ENCODE data around the gene PPIA.

The PPIA gene

DNA sequence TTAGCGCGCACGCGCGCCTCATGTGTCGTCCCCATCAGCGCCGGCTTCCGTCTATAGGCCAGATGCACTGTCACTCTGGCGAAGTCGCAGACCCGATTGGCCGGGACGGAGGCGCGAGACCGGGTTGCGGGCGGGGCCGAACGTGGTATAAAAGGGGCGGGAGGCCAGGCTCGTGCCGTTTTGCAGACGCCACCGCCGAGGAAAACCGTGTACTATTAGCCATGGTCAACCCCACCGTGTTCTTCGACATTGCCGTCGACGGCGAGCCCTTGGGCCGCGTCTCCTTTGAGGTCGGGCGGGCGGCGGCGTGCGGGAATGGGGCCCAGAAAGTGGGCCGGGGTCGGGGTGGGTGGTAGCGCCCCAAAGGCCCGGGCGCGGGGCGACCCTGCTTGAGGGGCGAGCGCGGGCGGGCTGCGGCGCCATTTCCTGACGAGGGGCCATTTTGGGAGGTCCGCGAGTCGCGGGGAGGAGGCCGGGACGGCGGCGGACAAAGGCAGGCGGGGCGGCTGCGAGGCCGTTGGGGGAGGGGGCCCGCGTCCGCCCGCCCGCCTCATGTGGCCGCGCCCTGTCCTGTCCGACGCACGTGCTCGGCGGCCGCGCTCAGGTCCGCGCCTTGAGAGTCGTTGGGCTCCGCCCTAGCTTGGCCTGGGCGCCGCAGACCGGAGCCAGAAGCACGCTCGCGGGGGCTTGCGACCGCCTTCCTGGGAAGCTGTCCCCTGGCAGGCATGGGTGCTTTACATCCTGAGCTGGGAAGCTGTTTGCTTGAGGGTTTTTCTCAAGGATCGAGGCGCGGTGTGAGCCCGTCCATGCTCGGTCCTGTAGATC, at the start of gene PPIA:
Gene PPIA, plus strand, starts transcription at position 178 of the 825 bp plus-strand sequence. Its CDS starts 44 bp downstream, at position 222.
- peak; percentile 94 for DNase-seq

DNA sequence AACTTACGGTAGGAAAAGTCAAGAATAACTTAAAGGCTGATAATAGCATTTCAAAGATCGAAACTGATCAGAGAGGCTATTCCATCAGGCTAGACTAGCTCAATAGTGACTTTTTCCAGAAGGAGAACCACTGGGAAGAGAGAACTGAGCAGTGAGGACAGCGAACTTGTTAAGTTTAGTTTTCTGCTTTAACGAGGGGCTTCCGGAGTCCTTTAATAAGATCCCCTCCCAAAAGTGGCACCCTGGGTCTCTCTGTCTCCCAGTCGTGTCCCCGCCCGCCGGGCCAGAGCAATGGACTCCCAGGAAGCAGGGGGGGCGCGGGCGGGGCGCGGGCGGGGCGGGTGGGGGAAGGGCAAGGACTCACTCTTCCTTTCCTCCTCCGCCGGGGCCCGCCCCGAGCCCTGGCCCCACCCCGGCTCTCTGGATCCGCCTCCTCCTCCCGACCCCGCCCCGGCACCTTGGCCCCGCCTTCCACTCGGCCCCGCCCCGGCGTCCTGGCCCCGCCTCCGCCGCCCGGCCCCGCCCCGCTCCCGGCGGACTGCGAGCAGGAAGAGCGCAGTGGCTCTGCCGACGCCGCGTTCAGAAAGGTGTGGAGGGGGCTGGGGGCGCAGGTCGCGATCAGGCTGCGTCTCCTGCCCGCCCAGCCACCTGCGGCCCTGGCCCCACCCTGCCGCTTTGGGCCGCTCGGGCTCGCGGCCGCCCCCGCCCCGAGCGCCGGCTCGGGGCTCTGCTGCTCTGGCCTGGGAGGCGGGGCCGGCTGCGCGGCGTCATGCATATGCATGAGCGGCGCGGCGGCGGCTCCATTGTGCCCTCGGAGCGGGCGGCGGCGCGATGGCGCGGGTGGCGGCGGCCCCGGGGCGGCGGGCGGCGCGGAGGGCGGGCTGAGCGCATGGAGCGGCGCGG, 48.2 kb upstream of the PPIA start, which contains the start of gene ZMIZ2:
Gene ZMIZ2, plus strand, starts transcription at position 803 of the 903 bp plus-strand sequence. CDS start 7,403 bp downstream, outside the sequence.
- DNase-seq = peak; percentile 77

- DNase-seq = no peak
Observed at GRCh38 chr7:44748948-44749731, 47.3 kb upstream of the PPIA start.

DNA sequence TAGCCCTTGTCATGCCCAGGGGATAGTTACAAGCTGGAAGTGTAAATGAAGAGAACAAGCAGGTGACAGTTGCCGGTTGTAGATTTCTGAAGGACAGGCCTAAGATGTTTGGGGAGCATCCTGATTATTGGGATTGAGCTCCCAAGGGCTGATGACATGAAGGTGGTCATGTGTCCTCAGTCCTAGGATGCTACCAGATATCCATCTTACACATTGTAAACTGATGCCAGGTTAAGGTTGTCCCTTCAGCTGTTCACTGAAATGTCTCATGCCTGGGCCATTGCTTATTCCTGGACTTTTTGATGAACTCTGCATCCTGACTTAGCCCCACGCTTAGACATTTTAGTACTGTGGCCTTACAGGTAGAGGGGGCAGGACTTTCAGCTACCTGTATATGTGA, 46.5 kb upstream of the PPIA start:
- no peak for DNase-seq

GRCh38 chr7:44750424-44750823, 46.1 kb upstream of the PPIA start:
- DNase-seq = no peak

- DNase-seq = no peak
Observed at GRCh38 chr7:44750921-44751571, 45.4 kb upstream of the PPIA start.

DNA sequence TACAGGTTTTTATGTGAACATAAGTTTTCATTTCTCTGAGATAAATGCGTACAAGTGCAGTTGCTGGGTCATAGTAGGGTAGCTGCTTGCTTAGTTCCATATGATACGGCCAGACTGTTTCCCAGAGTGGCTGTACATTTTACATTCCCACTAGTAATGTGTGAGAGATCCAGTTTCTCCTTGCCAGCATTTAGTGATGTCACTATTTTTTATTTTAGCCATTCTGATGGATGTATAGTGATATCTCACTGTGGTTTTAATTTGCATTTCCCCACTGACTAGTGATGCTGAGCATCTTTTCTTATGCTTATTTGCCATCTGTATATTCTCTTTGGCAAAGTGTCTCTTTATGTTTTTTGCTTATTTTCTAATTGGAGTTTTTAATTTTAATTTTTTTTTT, 43.7 kb upstream of the PPIA start:
- no peak for DNase-seq

DNA sequence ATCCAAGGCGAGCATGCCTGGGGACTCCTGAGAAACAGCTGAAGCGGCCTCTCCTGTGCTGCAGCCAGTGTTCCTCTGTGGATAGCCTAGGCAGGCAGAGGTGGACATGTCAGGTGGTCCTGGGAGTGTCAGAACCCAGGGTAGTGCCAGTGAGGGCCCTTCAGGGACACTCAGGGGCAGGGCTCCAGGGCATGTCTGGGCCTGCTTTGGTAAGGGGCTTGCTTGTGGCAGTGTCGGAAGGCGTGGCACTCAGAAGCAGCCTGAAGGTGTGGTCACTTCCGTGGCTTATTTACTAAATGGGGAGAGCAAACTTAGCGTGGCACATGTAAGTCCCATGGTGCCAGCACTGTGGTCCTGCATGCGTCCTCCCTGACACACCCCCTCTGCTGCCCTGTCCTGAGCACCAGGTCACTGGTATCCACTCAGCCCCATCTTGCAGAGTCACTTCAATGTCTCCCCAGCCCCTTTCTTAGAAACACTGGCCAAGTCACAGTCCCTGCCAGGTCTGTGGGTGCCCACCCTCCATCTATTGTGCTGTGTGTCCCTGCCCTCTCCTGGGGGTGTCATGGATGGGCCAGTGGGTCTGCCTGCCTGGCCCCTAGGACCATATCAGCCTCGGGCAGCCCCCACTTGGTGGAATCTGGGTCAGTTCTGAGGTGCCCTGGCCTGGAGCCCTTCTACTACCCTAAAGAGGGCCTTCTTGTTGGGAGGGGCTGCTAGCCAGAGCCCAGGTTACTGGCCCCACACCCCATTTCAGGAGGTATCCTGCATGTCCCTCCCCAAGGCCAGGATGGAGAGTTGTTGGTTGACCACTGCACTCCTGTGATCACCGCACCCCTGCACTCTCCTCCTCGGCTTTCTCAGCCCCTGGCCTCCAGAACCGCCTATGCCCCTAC, 41.4 kb upstream of the PPIA start:
- no peak for DNase-seq

GRCh38 chr7:44755698-44756627, 40.5 kb upstream of the PPIA start:
- no peak for DNase-seq

DNA sequence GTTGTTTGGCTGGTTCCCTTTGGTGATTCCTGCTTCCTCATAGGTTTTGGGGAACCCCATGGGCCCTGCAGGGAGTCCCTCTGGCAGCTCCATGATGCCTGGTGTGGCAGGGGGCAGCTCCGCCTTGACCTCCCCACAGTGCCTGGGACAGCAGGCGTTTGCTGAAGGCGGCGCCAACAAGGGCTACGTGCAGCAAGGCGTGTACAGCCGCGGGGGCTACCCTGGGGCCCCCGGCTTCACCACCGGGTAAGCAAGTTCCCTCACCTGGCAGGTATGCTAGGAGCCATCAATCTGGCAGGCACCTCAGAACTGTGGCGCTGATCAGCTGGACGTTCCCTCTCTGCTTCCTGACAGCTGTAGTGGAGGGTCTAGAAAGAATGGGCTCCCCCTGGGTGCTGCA, 39.6 kb upstream of the PPIA start:
- no peak for DNase-seq

GRCh38 chr7:44757311-44757710, 39.2 kb upstream of the PPIA start:
- DNase-seq = no peak

DNA sequence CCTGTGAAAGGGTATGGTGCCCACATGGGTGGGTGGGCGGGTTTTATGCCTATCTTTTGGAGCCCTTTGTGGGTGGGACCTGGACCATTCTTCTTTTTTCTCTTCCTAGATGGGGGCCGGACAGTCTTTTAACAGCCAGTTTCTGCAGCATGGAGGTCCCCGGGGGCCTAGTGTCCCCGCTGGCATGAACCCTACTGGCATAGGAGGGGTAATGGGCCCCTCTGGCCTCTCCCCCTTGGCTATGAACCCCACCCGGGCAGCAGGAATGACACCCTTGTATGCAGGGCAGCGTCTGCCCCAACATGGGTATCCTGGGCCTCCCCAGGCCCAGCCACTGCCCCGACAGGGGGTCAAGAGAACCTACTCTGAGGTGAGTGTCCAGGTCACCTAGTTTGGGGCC, 38.7 kb upstream of the PPIA start:
- DNase-seq = no peak

- no peak for DNase-seq
Observed at GRCh38 chr7:44759246-44759645, 37.2 kb upstream of the PPIA start.

- DNase-seq = no peak
Observed at GRCh38 chr7:44760034-44760580, 36.4 kb upstream of the PPIA start.

DNA sequence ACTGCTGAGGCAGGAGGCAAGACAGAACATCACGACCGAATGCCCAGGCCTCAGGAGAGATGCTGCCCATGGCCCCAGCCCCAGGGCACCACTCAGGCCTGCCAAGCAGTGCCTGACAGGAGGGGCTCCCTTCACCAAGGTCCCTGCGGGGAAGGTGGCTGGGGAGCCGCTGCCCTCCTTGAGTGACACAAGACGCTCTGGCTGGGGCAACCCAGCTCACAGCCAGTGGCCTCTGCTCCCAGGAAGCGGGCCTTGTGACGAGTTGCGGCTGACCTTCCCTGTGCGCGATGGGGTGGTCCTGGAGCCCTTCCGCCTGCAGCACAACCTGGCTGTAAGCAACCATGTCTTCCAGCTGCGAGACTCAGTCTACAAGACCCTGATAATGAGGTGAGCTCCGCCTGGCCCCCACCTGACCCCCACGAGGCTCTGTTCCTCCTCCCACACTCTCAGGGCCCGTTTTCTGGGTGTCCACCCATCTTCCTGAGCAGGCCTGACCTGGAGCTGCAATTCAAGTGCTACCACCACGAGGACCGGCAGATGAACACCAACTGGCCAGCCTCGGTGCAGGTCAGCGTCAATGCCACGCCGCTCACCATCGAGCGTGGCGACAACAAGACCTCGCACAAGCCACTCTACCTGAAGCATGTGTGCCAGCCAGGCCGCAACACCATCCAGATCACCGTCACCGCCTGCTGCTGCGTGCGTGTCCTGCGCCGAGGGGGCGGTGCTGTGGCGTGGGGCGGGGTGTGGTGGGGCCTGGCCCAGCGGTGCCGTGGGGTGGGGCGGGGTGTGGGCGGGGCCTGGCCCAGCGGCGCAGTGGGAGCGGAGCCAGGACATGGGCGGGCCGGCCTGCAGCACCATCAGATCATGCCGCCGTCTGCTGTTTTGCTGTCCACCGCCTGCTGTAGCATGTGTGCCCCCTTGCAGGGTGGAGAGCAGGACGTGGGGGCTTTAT, 35.0 kb upstream of the PPIA start:
- DNase-seq = no peak

DNA sequence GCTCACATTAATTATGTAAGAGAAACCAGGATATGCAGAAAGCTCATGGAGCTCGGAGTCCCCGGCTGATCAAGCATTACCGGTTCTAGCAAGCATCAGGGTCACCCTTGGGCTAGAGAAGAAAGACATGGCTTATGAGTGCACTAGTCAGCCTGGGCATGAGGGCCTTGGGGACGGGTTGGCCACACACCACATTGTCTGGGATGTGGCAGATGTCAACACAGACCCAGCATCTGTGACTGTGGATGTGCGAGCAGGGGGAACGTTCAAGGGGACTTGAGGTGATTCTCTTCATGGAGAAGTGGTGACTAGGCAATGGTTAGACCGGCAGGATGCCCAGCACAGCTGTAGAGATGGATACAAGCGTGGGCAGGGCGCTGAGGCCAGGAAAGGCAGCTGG, 34.2 kb upstream of the PPIA start:
- DNase-seq = no peak

DNA sequence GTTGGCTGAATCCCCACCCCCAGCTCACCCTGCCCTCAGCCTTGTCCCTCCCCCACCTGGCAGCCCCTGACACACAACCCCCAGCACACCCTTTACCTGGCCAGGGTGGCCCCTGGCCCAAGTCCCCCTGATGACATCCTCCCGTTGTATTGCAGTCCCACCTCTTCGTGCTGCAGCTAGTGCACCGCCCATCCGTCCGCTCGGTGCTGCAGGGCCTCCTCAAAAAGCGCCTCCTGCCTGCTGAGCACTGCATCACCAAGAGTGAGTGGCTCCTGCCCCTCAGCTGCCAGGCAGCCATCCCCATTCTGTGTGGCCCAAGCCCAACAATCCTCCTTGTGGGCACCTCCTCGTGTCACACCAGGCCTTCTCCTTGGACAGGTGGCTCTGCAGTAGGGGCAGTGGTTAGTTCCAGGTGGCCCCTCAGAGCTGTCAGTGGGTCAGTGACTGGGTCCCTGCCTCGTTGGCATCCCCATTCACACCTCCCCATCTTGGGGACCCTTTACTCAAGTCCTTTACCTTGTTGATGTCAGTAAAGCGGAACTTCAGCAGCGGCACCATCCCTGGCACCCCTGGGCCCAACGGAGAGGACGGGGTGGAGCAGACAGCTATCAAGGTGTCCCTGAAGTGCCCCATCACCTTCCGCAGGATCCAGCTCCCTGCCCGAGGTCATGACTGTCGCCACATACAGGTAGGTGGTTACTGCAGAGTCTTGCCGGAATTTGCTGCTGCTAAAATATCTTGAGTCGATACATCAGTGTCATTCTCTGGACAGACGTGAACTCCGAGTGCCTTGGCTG, 33.6 kb upstream of the PPIA start:
- DNase-seq = no peak

DNA sequence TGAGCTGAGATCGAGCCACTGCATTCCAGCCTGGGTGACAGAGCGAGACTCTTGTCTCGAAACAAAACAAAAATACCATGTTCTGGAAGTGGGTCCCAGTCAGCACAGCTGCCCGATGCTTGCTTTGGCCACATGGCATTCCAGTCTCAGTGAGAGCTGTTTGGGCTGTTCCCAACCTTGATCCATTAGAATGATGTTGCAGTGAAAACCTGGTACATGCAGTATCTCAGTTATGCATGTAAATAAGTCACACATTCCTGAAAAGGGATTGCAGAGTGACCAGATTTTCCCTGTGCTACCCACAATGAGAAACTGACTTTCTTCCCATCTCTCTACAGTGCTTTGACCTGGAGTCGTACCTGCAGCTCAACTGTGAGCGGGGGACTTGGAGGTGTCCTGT, 32.4 kb upstream of the PPIA start:
- DNase-seq = no peak

Measured in SHP77 treated with DMSO at 0.1 percent for 48 hours (cell line).